NCI-H1417 (cell line): ENCODE results near the gene TMEM198.

ENCODE experiments used
- DNase-seq, 3 experiments: peaks; one replicate each; lab custom pipeline; 2025; lab: John Stamatoyannopoulos, UW

The TMEM198 gene

DNA sequence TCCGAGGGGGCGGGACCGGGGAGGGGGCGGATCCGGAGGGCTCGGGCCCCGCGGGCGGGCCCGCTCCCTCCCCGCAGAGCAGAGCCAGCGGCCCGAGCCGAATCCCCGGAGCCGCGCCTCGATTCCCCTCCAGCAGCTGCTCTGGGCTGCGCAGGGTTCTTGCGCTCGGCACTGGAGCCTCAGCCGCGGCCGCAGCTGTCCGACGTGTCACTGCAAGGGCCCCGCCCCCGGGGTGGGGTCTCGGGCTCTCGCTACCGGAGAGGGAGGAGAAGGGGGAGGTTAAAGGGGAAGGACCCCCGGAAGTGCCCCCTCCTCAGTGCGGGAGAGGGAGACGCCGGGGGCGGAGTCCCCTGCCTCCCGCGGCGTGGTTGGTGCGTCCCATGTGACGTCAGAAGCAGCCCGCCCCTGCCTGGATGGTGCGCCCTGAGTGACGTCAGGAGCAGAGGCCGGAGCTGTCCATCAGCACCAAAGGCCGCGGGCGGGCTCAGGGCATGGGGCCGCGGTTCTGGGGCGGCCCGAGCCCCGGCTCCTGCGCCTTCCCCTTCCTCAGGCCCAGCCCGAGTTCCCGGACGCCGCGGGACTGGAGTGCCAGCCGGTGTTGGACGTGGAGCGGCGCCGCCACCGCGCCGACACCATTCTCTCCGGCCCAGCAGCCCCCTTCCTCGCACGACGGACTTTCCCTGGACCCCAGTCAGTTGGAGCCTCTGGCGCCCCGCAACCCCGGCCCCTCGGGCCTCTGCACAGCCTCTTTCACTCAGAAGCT lies at the start of gene TMEM198, which contains the start of gene CHPF:
Gene TMEM198 (plus strand): TSS at position 433 of the 763 bp plus-strand sequence. CDS start 700 bp downstream, outside the sequence.
Gene CHPF (minus strand): TSS at position 214 of the 763 bp plus-strand sequence. CDS start 271 bp downstream, outside the sequence.
- DNase-seq, result peak; percentile 95 to 99 (median 97)

DNA sequence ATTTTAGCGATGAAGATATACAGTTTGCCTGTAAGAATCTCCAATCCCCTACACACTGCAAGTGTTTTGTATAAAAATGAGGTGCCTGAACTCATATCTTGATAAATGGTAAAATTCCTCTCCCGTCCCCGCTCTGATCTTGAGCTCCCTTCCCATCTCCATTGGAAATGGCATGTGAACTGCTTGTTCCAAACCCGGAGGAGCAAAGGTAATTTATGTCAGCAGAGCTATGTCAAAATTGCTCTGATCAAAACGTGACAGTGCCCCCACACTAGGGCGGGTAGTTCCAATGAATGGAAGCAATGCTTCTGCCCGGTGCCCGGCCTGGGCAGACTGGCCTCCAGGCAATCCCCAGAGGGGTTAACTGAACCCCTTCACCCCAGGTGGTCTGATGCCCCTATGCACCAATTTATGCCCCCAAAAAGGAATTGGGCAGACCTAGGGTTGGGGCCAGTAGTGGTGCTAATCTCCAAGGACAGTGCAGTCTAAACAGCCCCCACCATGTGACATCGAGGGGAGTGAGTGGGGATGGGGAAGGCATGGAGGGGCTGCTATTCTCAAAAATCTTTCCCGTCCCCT lies 48.8 kb upstream of the TMEM198 start:
- no peak for DNase-seq

- peak; percentile 1 to 50 (median 20) for DNase-seq
These were observed 48.2 kb upstream of the TMEM198 start for GRCh38 chr2:219495531-219496122.

DNA sequence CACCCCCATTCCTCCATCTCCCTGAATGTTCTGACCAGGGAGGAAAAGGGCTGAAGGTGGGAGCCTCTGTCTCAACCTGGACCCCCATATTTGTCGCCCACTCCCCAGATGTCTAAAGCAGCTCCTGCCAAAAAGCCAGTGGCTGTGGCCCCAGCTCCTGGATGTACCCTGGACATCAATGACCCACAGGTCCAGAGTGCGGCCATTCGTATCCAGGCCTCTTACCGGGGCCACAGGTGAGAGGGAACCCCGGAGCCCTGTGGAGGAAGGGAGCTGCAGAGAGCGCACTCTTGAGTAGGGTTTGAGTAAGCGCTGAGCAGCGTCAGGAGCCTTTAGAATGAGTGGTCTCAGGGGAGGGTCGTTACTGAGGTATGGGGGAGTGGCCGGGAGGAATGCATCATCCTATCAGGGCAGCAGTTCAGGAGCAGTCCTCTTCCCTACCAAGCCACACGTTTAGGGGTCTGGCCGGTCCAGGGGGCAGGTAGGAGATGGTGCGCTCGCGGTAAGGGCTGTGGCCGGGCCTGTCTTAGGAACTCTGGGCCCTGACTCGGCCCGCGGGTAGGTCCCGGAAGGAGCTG lies 47.5 kb upstream of the TMEM198 start:
- no peak for DNase-seq

DNA sequence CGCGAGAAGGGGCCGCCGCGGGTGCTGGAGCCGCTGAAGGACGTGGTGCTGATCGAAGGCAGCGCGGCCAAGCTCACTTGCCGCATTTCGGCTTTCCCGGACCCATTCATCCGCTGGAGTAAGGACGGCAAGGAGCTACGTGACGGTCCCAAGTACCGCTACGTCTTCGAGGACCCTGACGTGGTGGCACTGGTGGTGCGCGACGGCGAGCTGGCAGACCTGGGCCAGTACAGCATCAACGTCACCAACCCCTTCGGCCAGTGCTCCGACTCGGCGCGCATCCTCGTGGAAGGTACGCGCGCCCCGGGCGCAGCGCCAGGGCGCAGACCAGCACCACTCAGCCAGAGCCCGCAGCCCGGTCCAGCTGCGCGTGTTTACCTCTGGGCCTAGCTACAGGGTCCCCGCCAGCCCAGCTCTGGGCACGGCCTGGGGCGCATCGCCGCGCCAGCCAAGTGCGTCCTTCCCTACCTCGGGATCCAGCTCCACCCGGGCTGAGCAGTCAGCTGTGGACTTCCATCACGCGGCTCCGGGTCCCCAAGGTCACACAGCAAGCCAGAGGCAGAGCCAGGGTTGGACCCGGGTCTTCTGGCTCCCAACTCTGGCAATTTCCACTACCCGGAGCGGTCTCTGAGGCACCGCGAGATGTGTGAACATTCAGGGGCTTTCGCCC lies 46.9 kb upstream of the TMEM198 start:
- DNase-seq, result no peak

DNA sequence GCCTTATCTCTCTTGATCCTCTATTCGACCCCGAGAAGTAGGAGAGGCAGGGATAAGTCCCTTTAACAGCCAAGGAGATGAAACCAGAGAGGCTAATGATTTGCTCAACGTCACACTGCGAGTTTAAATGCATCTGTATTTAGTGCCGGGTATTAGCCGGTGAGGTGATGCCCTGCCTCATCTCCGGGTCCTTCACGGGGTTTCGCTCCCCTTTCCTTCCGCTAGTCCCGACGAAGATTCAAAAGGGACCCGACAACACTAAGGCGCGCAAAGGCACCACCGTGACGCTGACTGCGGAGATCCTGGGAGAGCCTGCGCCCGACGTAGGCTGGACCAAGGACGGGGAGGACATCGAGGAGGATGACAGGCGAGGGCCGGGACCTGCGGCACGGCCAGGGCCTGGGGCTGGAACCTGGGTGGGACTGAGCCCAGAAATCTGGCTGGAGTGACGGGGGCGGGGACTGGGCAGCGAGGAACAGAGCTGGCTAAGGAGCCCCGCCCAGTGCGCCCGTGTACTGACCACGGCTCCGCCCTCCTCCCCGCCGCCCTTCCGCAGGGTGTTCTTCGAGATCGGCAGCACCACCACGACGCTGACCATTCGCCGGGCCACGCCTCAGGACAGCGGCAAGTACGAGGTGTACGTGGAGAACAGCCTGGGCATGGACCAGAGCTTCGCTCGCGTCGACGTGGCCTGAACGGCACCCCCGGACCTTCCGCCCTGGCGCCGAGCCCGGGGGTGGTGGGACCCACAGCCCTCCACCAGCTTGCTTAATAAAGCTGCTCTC lies 46.1 kb upstream of the TMEM198 start:
- DNase-seq, result peak in 1 of 3 experiments; percentile 67

- peak; percentile 87 to 97 (median 92) for DNase-seq
These were observed 45.4 kb upstream of the TMEM198 start, which contains the start of gene GMPPA for GRCh38 chr2:219498280-219499057. Gene GMPPA (plus strand): TSS chr2:219498891. CDS start chr2:219499976, 1,085 bp downstream.

DNA sequence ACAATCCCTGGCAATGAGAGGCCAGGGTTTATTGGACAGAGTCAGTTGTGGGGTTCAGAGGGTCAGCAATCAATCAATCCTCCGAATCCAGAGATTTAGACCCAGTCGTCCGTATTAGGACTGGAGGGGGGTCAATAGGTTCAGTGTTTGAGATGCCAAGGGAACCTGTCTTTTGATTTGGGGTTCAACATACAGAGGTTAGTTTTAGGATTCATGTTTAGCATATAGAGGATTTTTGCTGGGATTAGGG lies 44.8 kb upstream of the TMEM198 start:
- no peak for DNase-seq

- DNase-seq, result no peak
These were observed 44.3 kb upstream of the TMEM198 start for GRCh38 chr2:219499555-219499954.

DNA sequence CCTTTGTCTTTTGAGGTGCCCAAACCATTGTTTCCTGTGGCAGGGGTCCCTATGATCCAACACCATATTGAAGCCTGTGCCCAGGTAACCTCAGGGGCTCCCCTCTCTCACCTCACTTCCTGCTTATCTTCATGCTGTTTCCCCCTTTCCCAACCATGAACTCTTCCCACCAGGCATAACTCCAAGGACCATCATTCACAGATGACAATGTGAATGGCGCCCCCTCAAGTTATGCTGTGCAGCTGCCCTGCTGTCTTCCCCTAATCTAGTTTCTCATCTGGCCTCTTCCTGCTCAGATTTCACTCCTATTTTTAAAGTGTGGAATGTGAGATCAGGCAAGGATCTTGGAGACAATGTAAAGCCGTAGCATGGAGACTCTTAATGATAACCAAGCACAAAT lies 43.7 kb upstream of the TMEM198 start:
- no peak for DNase-seq

- DNase-seq, result no peak
These were observed 42.0 kb upstream of the TMEM198 start for GRCh38 chr2:219501849-219502248.

GRCh38 chr2:219502618-219503017 lies 41.2 kb upstream of the TMEM198 start:
- DNase-seq, result no peak

GRCh38 chr2:219505585-219505984 lies 38.2 kb upstream of the TMEM198 start:
- no peak for DNase-seq

DNA sequence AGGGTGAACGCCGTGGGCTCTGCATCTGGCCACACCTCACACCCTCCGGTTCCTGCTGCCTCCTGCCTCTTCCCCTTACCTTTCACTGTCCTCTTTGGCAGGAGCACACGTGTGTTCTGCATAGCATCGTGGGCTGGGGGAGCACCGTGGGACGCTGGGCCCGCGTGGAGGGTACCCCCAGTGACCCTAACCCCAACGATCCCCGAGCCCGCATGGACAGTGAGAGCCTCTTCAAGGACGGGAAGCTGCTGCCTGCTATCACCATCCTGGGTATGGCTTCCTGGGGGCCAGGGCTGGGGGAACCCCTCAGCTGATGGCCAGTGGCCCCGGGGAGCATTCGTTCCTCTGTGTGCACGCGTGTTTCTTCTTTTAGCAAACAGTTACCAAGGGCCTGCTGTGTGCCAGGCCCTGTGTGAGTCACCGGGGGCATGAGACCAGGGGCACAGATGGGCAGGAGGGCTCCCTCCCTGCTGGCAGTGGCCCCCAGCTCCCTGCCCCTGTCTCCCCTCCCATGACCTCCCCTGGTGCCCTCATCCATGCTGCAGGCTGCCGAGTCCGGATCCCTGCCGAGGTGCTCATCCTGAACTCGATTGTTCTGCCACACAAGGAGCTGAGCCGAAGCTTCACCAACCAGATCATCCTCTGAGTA lies 37.6 kb upstream of the TMEM198 start:
- no peak for DNase-seq

- DNase-seq, result no peak
These were observed 36.9 kb upstream of the TMEM198 start for GRCh38 chr2:219506802-219507526.

GRCh38 chr2:219507581-219508443 lies 36.0 kb upstream of the TMEM198 start:
- no peak for DNase-seq

- DNase-seq, result no peak
These were observed 35.4 kb upstream of the TMEM198 start for GRCh38 chr2:219508444-219508734.

DNA sequence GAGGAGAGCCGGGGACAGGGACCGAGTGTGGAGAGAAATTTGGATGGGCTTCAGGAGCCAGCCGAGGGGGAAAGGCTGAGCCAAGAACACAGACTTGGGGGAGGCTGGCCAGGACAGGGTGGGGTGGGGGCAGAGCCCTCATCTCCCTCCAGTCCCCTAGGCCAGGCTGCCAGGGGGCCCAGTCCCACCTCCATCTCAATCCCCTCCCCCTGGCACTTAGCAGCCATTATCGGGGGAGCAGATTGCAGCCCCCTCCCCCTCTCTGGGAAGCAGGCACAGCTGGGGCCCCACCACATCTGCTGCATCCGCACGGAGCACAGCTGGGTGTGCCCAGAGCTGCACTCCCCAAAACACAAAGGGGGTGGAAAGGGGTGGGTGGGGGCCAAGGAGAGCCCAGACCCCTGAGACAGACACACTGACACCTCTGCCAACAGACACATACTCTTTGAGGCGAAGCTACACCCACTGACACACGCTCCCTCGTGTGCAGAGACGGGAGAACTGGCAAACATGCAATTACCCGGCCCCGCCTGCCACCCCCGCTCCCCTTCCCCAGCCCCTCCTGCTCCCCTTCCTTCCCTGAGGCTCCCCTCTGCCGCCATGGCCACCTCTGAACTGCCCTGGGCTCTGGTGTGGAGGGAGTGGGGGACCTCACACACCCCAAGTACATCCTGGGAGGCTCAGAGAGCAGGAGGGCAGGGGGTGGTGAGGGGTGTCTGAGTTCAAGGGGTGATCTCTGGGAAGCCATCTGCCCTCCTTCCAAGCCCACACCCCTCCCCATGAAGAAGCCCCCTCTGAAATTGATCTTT lies 34.7 kb upstream of the TMEM198 start:
- DNase-seq, result peak in 2 of 3 experiments; percentile 52 to 56
